Psoas muscle (tissue), 8 donors: ENCODE results near the gene CORO2B. TPM values are rescaled to one million over a fixed set of nuclear protein-coding genes. Genes with fewer than 3 reads are reported as not detected.

Source experiments
- ATAC-seq, 4 donors: fragments of 200-7000 bp; cut with Tn5 transposase; one replicate each; pipeline ENCODE4 v1.9.1; 2020; ENCODE audit warnings: moderate library complexity in 3 of 4, mild to moderate bottlenecking in 2 of 4
- DNase-seq, 2 donors: peaks; one replicate each; pipeline ENCODE4 v3.0.0-alpha.2; 2020
- H3K27ac ChIP-seq: fragments of 200-600 bp; one replicate; pipeline ENCODE4 v1.8.0; 2022
- H3K27me3 ChIP-seq, 3 donors: fragments of 200-600 bp in 1 of 3; one replicate each; pipeline versions ENCODE4 v1.6.1 to v1.8.0; 2013 to 2022; ENCODE audit warnings: low read length in 2 of 3, mild to moderate bottlenecking in 2 of 3, moderate library complexity in 1 of 3; ENCODE audit not compliant: insufficient read depth in 3 of 3
- H3K36me3 ChIP-seq, 2 donors: fragments of 200-600 bp in 1 of 2; one replicate each; pipeline versions ENCODE4 v1.6.1 to v1.8.0; 2013 to 2022; ENCODE audit warnings: low read depth in 1 of 2, mild to moderate bottlenecking in 1 of 2, moderate library complexity in 1 of 2; ENCODE audit not compliant: insufficient read depth in 1 of 2
- H3K4me1 ChIP-seq: fragments of 200-600 bp; one replicate; pipeline ENCODE4 v1.8.0; 2022
- H3K4me3 ChIP-seq: fragments of 200-600 bp; one replicate; pipeline ENCODE4 v1.8.0; 2022; ENCODE audit warnings: mild to moderate bottlenecking
- H3K9me3 ChIP-seq: fragments of 200-600 bp; one replicate; pipeline ENCODE4 v1.8.0; 2022
- CTCF ChIP-seq: fragments of 200-600 bp; IDR thresholded peaks from one replicate; pipeline ENCODE4 v1.8.0; 2022; ENCODE audit warnings: antibody characterized with exemption
- WGBS, 3 donors: extraction: QIAGEN DNeasy Blood & Tissue Kit; methylation state at CpG; one replicate each; pipeline versions ENCODE4 v1.1.6 to v1.1.7; 2013; 5-methylcytosine and 5-hydroxymethylcytosine counted together
- intact Hi-C, 2 donors: fragments of 100-400 bp; cut with DNase I; formaldehyde crosslinking; loops; one replicate each; pipeline versions ENCODE4 v1.11.0 to v1.14.2; 2022
- polyA plus RNA-seq, 3 donors: library from polyadenylated mRNA; stranded (reverse); fragments of 200-250 nt; gene quantifications; one replicate each; pipeline ENCODE4 v1.2.3, GENCODE V29; 2013
- total RNA-seq, 4 donors: library from RNA; stranded (reverse); fragmentation: NEBNext Ultra II Directional in 2 of 4; extraction: Animal tissue kit (Norgen Biotek cat#: 25700) in 2 of 4; gene quantifications; one replicate each; pipeline versions ENCODE4 v1.2.1 to v1.2.4, GENCODE V29; 2021 to 2023
- donor health status: healthy with polysubstance abuse.
- donor health status: DM: no; HTN: no; CAD: no; lungs with moderate emphysema.
- donor health status: Bipolar disorder and iron deficiency.
- donor health status: healthy.
- donor health status: DM: yes; HTN: yes; CAD: no.
- donor health status: DM: no; HTN: no; CAD: no.
- donor health status: DM: no; HTN: no; CAD: no.
- donor health status: DM: yes; HTN: yes; CAD: no.

Gene CORO2B
- total and polyA plus RNA-seq, 7 donors, result 1.1 to 3.2 (median 2.0) TPM

- intact Hi-C loops, result no loop called here
- H3K27me3 ChIP-seq, result no peaks in the 10 kb centered on the region
- ATAC-seq (peak; percentile 15 to 43 (median 27)), DNase-seq (no peak)
- peak overlapping the region; percentile 46 for H3K27ac ChIP-seq
- no peaks in the 10 kb centered on the region for H3K9me3 ChIP-seq
- H3K4me1 ChIP-seq, result peaks cover 12% of the 10 kb centered on the region
- H3K36me3 ChIP-seq, result no peaks in the 10 kb centered on the region
- 44 to 63% (median 47%) methylated on average over 12 of the region's 12 CpGs for WGBS, 3 donors
- no peak for TF ChIP-seq CTCF
- H3K4me3 ChIP-seq, result no peak overlapping the region
These were observed 121.2 kb downstream of the CORO2B start for GRCh38 chr15:68699881-68700454.

- Histone ChIP-seq H3K4me3 (peak overlapping the region; percentile 21), H3K9me3 (no peaks in the 10 kb centered on the region), H3K4me1 (peaks cover 12% of the 10 kb centered on the region), H3K36me3 (no peaks in the 10 kb centered on the region), H3K27me3 (no peaks in the 10 kb centered on the region), H3K27ac (peak overlapping the region; percentile 46)
- intact Hi-C loops, result no loop called here
- ATAC-seq (peak; percentile 87 to 96 (median 96)), DNase-seq (peak; percentile 57 to 83)
- TF ChIP-seq CTCF, result no peak
- 7 to 8% (median 7%) methylated on average over 18 to 19 of the region's 19 CpGs for WGBS, 3 donors
These were observed 121.8 kb downstream of the CORO2B start for GRCh38 chr15:68700455-68701123.

- 96 to 98% (median 97%) methylated on average over 6 of the region's 6 CpGs for WGBS, 3 donors
- H3K27ac ChIP-seq, result no peak overlapping the region
- no peak for ATAC-seq
- peaks cover 12% of the 10 kb centered on the region for H3K4me1 ChIP-seq
- intact Hi-C loops, result no loop called here
- no peak for DNase-seq
- no peaks in the 10 kb centered on the region for H3K36me3 ChIP-seq
- H3K9me3 ChIP-seq, result no peaks in the 10 kb centered on the region
- TF ChIP-seq CTCF, result no peak
- no peaks in the 10 kb centered on the region for H3K27me3 ChIP-seq
- H3K4me3 ChIP-seq, result no peak overlapping the region
These were observed 123.1 kb downstream of the CORO2B start for GRCh38 chr15:68701886-68702285.

GRCh38 chr15:68704496-68705021, 125.8 kb downstream of the CORO2B start:
- no peak for DNase-seq
- H3K4me3 ChIP-seq, result no peak overlapping the region
- no peaks in the 10 kb centered on the region for H3K9me3 ChIP-seq
- H3K27me3 ChIP-seq, result no peaks in the 10 kb centered on the region
- ATAC-seq, result peak in 2 of 4 donors; percentile 23 to 24
- peaks cover 12% of the 10 kb centered on the region for H3K4me1 ChIP-seq
- intact Hi-C loops, result no loop called here
- H3K27ac ChIP-seq, result no peak overlapping the region
- no peak for TF ChIP-seq CTCF
- no peaks in the 10 kb centered on the region for H3K36me3 ChIP-seq
- 22 to 33% (median 28%) methylated on average over 6 of the region's 6 CpGs for WGBS, 3 donors
